GM19324 (cell line): ENCODE results near the gene SMOC1.

ENCODE experiments used
- ATAC-seq: cut with Tn5 transposase; IDR thresholded peaks from one replicate; pipeline ENCODE4 v1.9.1; 2021; ENCODE audit warnings: mild to moderate bottlenecking, moderate library complexity; ENCODE audit not compliant: unreplicated experiment, low FRiP score

The SMOC1 gene

DNA sequence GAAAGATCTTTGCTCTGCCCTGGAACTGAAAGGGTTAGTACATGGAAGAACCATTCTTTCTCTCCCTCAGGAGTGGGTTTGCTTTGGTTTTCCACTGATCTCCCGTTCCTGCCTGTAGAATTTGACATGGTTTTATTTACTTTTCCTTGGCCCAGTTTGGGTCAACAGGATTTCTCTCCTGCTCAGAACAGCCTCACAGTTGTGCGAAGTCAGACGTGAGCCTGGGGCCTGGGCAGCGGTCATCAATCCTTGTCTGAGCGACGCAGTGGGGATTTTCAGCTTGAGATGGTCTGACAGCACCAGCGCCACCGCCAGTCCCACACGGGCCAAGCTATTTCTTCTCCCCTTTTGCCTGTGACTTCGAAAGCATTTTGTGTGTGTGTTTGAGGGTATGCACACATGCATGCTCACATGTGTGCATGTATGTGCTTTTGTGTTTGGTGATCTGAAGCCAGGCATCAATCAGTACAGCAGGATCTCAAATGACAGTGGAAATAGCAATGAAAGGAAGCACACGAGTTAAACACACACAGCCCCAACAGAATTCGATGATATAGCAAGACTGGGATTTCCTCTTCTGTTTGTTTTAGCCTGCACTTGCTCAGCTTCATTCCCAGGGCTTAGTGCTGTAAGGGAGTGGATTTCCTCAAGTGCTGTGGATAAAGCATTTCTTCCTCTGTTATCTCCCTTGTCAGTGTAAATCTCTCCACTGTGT, 58.3 kb downstream of the SMOC1 start:
- ATAC-seq, result no peak

DNA sequence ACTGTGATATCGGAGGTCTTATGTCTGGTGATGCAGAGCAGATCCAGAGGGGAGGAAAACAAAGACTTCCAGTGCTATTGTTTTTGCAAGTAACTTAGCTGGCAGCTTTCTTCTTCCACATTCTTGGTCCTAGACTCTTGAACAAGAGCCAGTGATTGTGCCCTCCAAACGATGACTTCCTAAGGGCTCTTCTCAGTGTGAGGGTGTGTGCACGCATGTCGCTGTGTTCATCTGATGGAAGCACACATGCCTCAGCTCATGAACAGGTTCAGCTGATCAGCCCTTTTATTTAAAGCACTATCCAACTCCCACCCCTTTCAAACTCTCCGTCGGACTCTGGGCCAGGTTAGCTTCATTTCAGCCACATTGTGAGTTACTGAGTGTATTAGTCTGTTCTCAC, 59.5 kb downstream of the SMOC1 start:
- ATAC-seq, result no peak

DNA sequence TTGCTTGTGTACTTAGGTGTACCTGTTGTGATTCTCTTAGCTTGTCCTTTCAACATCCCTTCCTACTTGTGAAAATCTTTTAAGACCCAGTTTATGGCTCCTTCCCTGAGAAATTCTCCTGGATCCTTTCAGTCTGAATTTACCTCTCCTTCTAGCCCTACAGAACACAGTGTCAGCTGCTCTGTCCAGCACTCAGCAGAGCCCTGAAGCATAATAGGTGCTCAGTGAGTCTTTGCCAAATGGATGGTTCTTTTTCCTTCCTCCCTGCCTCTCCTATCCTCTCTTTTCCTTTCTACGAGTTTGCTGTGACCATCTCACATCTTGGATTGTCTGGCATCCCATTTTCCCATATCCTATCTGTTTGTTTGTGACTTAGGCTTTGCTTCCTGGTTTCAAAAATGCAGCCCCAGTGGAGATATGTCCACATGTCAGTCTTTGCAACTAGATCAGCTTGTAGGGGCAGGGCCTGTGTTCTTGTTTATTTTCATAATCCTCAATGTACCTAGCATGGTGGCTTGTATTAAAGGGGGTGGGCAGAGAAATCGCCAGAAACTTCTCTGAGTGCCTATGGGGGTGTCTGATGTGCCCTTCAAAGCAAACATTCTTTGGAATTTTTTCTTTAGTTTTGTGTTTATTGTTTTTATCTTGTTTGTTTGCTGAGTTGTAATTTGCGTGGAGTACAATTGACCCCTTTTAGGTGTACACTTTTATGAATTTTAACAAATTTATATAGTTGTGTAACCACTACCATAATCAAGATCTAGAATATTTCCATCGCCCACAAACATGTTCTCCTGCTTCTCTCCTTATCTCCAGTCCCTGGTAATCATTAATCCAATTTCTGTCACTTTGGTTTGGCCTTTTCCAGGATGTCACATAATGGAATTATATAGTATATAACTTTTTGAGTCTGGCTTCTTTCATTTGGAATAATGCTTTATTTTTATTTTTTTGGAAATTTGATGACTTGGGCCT, 62.8 kb downstream of the SMOC1 start:
- no peak for ATAC-seq

DNA sequence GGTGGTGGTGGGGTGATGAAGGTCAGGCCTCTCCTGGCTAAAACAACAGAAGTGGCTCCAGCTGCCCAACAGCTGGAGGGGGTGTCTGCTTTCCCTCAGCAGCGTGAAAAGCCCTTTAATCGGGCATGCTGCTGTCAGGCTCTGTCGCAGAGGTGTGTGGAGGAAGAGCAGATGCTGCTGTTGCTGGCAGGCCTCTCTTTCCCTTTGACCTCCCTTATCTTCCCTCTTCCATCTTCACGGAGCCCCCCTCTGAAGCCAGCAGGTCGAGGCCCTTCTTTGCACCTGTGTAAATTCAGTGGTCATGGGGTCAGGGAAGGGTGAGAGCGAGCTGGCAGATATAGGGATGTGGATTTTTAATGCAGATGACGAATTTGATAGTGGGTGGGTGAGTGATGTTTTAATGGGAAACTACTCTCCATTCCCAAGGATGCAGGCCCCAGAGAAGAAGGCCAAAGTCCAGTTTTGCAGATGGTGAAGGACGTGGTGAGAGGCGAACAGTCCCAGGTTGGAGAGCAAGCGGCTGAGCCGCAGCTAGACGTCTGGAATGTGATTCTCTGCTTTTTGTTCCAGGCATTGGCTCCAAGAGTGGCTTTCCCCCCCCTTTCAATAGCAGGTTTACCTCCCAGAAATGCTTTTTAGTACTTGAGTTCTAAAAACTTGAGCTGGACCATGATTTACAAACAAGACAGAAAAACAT, 64.0 kb downstream of the SMOC1 start:
- ATAC-seq, result no peak

DNA sequence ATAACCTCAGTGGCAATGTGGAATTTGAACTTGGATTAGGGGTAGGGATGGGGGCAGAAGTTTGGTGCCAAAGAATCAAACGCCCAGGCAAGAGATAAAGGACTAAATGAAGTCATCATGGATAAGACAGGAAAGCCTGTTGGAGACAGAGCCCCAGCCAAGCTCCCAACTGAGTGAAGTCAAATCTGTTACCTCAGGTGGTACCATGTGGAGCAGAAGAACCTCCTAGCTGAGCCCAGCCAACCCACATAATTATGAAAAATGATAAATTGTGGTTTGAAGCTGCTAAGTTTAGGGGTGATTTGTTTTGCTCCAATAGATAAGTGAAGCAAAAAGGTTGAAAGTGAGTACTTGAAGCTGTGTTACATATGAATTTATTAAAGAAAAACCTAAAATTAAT, 66.1 kb downstream of the SMOC1 start:
- no peak for ATAC-seq

DNA sequence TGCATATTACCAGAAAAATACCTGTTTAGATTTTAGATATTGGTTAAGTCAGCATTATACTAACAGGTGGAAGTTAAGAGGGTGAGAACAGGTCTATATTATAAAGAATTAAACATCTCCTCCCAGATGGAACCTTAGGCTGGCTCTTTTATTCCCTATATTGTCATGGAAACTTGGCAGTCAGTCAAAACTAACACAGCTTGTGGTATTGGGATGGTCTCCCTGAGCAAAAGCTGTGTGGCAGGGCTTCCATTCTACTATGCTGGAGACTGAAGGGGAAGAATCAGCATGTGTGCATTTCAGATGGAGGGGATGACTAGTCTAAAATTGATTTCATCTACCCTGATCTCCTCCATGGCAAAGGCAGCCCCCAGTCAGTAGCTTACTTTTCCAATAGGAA, 66.7 kb downstream of the SMOC1 start:
- ATAC-seq, result no peak

DNA sequence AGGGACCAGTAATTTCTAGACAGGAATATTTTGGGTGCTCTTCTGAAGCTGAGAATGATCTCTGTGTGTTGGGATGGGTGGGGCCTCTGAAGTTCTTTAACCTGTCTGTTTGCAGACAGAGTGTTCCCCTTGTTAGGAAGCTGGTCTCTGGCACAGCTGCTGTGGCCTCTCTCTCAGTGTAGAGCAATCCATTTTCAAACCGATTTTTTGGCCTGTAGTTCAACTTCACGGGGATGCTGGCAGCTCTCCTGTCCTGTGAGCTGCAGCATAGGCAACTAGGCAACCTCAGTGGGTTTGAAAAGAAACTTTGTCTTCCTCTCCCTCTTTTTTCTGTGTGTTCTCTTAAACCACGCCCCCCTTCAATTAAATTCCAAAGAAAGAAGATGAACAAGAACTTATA, 69.1 kb downstream of the SMOC1 start:
- ATAC-seq, result no peak

DNA sequence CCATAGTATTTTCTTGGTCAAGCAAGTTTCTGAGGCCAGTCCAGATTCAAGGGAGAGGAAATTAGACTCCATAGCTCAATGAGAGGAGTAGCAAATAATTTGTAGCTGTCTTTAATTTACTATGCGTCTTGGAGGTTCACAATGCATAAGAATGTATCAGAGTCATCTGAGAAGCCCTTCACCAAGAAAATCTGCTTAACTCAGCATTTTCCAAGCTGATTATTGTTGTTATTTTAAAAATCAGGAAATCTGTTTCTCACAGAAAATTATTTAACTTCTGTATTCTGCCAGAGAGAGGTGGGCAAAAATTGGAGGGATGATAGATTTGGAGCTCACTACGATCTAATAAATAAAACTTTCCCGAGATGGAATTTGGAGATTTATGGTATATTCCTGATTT, 72.0 kb downstream of the SMOC1 start:
- no peak for ATAC-seq

DNA sequence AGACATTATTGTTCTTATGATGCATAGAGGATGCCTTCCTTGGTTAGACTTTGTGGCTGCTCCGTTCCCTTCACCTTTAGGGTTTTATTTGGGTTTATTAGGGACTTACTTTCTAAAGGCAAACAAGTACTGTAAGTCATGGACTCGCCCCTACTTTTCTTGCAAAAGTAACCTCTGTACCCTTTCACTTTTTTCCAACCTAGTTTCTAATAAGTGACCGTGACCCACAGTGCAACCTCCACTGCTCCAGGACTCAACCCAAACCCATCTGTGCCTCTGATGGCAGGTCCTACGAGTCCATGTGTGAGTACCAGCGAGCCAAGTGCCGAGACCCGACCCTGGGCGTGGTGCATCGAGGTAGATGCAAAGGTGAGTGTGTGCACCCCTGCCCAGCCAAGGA, 72.7 kb downstream of the SMOC1 start:
- ATAC-seq, result no peak

DNA sequence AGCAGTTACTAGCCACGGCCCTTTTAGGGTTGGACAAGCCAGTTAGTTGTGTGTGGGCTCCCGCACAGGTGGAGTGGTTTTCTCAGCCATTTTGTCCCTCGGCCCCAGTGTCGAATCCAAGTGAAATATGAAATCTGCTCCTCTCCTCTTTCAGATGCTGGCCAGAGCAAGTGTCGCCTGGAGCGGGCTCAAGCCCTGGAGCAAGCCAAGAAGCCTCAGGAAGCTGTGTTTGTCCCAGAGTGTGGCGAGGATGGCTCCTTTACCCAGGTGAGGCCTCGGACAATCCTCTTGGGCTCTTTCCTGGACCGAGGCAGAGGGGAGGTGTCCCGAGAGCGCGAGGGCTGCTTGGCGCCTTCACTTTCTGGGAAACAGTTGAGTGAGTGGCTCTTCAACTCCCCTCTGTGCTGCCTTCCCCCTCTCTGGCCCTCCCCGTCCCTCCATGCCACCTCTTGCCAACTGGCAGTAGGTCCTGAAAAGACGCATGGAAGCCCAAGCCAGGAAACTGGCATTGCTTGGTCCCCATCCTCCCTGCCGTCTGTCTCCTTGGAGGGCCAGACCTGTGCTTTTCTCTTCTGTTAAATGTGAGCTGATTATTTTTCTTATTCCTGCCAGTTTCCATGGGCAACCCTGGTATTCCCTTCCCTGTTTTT, 74.2 kb downstream of the SMOC1 start:
- no peak for ATAC-seq

DNA sequence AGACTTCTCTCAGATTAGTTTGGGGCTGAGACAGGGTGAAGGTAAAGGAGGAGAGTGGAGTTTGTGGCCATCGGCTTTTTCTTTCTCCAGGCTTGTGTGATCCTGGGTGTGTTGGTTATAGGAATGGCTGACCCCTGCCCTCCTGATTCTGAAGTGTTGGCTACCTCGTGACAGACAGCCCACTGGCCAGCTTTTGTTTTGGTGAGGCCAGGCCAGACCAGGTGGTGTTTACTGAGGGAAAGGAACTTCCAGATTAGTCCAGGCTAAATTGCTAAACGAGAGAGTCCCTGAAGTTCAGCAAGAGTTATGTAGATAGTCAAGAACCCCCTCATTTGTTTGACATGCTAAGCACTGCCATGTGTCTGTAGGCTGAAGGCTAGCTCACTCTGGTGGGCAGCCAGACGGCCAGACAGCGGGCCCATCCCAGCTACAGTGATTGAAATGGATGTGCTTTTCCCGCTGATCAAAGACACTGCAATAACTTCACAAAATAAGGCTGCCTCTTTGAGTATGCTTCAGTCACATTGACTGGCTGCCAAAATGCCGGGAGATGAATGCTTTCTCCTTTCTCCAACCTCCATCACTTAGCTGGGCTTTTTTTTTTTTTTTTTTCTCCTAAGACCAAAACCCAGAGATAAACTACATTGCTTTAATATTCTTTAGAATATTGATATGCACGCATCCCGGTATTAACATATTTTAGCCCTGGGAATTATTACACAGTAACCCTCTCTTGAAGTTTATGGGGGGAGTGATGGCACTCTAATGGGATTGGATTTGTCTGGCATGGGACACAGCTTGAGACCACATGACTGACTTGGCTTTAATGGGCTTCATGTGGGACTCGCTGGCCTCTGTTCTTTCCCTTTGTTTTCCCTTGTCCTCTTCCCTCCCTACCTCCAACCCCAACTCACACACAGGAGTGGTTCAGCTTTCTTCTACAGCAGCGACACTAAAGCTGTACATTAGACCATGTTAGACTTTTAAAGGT, 76.9 kb downstream of the SMOC1 start:
- no peak for ATAC-seq

DNA sequence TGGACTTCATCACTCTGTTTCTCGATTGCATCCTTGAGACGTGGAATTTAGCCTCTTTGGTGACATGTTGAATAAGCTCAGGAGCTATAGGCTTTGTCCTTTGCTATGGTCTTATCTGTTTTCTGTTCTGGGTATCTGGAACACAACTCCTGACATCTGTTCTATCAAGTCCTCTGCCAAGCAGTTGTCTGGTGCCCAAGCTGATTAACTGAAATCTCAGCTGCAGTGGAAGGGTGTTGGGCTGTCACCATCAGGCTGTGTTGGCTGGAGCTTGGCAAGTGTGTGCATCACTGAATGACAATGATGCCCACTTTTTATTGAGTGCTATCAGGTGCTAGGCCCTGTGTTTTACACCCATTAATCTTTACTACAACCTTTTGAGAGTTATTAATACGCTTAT, 77.8 kb downstream of the SMOC1 start:
- no peak for ATAC-seq

DNA sequence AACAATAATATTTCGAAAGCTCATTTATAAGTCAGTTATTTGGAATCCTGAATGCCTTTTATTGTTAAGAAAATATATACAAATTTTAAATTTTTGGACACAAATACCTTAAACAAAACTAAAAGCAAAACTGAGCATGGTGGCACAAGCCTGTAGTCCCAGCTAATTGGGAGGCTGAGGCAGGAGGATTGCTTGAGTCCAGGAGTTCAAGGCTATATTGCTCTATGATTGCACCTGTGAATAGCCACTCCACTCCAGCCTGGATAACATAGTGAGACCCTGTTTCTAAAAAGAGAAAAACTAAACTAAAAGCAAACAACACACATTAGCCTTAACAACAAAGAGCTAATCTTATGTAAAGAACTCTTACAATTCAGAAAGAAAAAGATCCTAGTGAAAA, 78.8 kb downstream of the SMOC1 start:
- ATAC-seq, result no peak

DNA sequence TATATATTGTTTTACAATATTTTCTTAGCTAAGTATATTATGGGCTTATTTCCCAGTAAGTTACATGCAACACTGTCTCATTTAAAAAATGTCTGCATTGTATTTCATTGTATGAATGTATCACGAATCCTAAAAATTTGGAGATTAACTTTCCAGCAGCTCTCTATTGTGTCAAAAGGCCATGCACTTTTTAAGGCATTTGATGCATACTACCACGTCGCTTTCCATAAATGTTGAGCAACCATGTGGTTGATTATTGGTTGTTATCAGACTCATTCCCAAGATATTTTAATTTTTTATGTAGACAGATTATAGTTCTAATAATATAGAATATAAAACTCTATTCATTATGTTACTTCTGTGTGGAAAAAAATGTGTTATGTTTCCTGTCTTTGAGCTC, 79.9 kb downstream of the SMOC1 start:
- no peak for ATAC-seq

DNA sequence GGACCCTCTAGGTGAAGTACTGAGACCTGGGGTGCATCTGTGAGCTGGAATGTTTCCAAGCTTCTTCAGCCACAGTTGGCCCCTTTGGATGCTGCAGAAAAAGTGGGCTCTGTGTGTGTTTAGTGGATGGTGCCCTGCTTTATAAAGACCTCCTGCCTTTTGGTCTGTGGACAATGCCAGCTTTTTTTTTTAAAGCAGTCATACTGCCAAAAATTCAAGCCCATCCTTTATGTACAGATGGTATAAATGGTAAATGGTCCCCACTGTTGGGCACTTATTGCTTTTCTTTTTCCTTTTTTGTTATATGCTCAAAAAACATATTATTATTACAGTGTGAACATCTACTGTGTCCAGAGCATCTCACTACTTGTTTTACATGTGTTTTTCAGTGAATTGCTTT, 81.1 kb downstream of the SMOC1 start:
- ATAC-seq, result no peak

DNA sequence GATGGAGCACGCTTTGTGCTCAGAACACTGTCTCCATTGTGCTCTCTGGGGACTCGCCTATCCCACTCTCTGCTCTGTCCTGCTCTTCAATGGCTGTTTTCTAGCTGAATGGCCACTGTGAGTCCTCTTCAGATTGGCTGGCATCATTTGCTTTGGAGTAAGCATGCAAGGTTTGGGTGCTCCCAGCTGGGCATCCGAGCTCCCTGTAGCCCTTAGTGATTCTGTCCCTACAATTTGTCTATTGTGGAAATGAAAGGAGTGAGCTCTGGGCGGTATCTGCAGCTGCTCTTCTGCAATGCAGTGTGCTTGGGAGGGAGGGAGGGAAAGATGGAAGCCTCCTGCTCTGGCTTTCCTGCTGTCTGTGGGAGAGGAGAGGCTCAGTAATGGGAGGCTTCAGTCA, 84.8 kb downstream of the SMOC1 start:
- no peak for ATAC-seq

DNA sequence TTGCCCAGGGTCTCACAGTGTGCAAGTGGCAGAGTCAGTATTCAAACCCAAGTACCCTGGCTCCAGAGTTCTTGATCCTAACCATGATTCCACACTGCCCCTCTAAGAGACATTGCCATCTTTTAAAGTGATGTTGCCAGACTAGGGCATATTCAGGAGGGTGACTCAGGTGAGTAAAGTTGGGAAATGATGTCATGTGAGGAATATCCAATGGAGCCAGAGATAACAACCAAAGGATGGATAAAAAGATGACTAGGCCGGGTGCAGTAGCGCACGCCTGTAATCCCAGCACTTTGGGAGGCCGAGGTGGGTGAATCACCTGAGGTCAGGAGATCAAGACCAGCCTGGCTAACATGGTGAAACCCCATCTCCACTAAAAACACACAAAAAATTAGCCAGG, 85.6 kb downstream of the SMOC1 start:
- ATAC-seq, result no peak

DNA sequence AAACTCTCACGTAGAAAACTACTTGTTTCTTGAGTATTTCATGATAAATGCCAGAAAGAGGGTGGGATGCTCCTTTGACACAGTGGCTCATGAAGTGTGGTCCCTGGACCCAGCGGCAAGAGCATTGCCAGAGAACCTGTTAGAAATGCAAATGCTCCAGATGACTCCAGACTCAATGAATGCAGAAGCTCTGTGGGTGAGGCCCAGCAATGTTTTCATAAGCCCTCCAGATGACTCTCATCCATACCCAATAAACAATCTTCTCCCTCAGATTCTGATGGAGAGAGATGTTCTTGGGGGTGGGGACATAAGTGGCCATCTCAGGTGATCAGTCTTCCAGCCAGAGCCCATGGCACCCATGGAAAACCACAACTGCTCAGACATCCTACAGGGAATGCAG, 88.9 kb downstream of the SMOC1 start:
- no peak for ATAC-seq

DNA sequence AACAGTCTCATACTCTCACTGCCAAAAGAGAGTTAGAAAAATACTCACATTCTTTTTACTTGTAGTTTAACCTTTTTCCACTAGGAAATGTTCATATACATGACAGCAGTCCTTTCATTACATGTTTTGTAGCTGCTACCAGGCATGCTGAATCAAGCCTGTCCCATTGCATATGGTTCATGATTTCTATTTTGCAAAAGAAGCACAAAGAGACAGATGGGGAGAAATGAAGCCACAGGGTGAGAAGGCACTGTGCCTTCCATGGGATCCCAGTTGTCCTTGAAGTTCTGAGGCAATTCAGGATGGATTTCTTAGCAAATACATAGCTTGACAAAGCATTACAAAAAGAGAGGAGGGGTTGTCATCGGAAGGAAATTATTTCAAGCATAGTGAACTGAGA, 89.5 kb downstream of the SMOC1 start:
- no peak for ATAC-seq

DNA sequence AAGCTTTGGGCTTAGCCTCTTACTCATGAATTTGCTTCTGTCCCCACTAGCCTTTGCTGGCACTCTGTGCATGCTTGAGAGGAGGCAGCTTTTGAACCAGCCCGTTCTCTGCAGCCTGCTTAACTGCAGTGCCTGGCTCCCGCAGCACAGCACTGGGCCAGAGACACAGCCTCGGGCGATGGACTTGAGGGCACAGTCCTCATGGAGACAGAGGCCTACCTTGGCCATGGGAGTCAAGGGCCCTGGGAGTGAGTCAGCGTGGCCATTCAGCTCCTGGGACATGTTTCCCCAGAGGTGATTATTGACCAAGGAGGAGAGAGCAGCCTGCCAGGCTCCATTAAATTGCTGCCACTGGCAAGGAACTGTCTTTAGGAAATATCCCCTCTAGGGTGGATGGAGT, 93.5 kb downstream of the SMOC1 start:
- ATAC-seq, result no peak
